Tibial nerve (tissue), 4 donors: ENCODE data around the gene KIRREL1. TPM values are rescaled to one million over a fixed set of nuclear protein-coding genes. Genes with fewer than 3 reads are reported as not detected.

Source experiments
- DNase-seq, 2 donors: peaks; one replicate each; pipeline ENCODE4 v3.0.0-alpha.2; 2019; ENCODE audit warnings: low spot score in 2 of 2
- H3K27ac ChIP-seq, 4 donors: fragments of 200-600 bp; sonication (generic) in 3 of 4; one replicate each; pipeline ENCODE4 v1.5.1; 2017 to 2019; ENCODE audit warnings: mild to moderate bottlenecking in 1 of 4
- H3K27me3 ChIP-seq, 2 donors: fragments of 200-600 bp; sonication (generic) in 1 of 2; one replicate each; pipeline versions ENCODE4 v1.5.1 to v1.6.0; 2017 to 2019
- H3K36me3 ChIP-seq, 3 donors: fragments of 200-600 bp; sonication (generic); one replicate each; pipeline ENCODE4 v1.5.1; 2018 to 2019
- H3K4me1 ChIP-seq, 4 donors: fragments of 200-600 bp; sonication (generic) in 3 of 4; one replicate each; pipeline ENCODE4 v1.5.1; 2017 to 2019
- H3K4me3 ChIP-seq, 4 donors: fragments of 200-600 bp; sonication (generic) in 3 of 4; one replicate each; pipeline ENCODE4 v1.5.1; 2017 to 2019; ENCODE audit warnings: mild to moderate bottlenecking in 1 of 4, moderate library complexity in 1 of 4
- H3K9me3 ChIP-seq, 4 donors: fragments of 200-600 bp; sonication (generic) in 3 of 4; one replicate each; pipeline ENCODE4 v1.5.1; 2017 to 2019
- EP300 ChIP-seq, 2 donors: sonication (generic); formaldehyde crosslinking; IDR thresholded peaks; one replicate each; pipeline ENCODE4 v1.6.1; 2017; ENCODE audit warnings: antibody characterized with exemption in 2 of 2, mild to moderate bottlenecking in 1 of 2
- POLR2A ChIP-seq, 2 donors: fragments of 450-650 bp; IDR thresholded peaks; one replicate each; pipeline ENCODE4 v1.6.1; 2017; ENCODE audit warnings: antibody characterized with exemption in 2 of 2, mild to moderate bottlenecking in 2 of 2, moderate library complexity in 2 of 2
- WGBS, 2 donors: methylation state at CpG; one replicate each; pipeline ENCODE4 v1.1.5; 2018; 5-methylcytosine and 5-hydroxymethylcytosine counted together
- total RNA-seq, 4 donors: library from RNA; depleted of rRNA; stranded (reverse); fragments of >200 nt; gene quantifications; one replicate each; pipeline ENCODE4 v1.1.0, GENCODE V29; 2016
- TF ChIP-seq, protein P1 (sequence below), 5 experiments: fragments of 200-600 bp in 3 of 5; fragments of 450-650 bp in 2 of 5; sonication (generic) in 3 of 5; IDR thresholded peaks; one replicate each; pipeline ENCODE4 v1.5.1; 2016 to 2019; ENCODE audit warnings: antibody characterized with exemption in 5 of 5, mild to moderate bottlenecking in 3 of 5, moderate library complexity in 2 of 5

Gene KIRREL1
- total RNA-seq, 4 donors from 2014 or later: 47.1 to 60.6 (median 50.7) TPM

- H3K4me1 ChIP-seq: peaks cover 0 to 7% (median 0%) of the 10 kb centered on the region in 4 donors
- WGBS, 2 donors: 87 to 97% methylated on average over 5 of the region's 5 CpGs
- TF ChIP-seq, protein P1, sequence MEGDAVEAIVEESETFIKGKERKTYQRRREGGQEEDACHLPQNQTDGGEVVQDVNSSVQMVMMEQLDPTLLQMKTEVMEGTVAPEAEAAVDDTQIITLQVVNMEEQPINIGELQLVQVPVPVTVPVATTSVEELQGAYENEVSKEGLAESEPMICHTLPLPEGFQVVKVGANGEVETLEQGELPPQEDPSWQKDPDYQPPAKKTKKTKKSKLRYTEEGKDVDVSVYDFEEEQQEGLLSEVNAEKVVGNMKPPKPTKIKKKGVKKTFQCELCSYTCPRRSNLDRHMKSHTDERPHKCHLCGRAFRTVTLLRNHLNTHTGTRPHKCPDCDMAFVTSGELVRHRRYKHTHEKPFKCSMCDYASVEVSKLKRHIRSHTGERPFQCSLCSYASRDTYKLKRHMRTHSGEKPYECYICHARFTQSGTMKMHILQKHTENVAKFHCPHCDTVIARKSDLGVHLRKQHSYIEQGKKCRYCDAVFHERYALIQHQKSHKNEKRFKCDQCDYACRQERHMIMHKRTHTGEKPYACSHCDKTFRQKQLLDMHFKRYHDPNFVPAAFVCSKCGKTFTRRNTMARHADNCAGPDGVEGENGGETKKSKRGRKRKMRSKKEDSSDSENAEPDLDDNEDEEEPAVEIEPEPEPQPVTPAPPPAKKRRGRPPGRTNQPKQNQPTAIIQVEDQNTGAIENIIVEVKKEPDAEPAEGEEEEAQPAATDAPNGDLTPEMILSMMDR (IDR thresholded peaks at IDR 0.05): no peak
- TF ChIP-seq POLR2A (IDR thresholded peaks at IDR 0.05) (no peak), EP300 (IDR thresholded peaks at IDR 0.05) (no peak)
Measured at GRCh38 chr1:157959750-157960149, 33.7 kb upstream of the KIRREL1 start.

GRCh38 chr1:157960773-157961172 is 32.7 kb upstream of the KIRREL1 start:
- H3K4me1 ChIP-seq: peaks cover 0 to 7% (median 0%) of the 10 kb centered on the region in 4 donors
- no peak overlapping the region for H3K27ac ChIP-seq
- no peak for TF ChIP-seq EP300 (IDR thresholded peaks at IDR 0.05)
- TF ChIP-seq, protein P1 (IDR thresholded peaks at IDR 0.05): no peak
- TF ChIP-seq POLR2A (IDR thresholded peaks at IDR 0.05): no peak
- no peak for DNase-seq
- no peaks in the 10 kb centered on the region for H3K36me3 ChIP-seq
- WGBS, 2 donors: 70 to 77% methylated on average over 2 of the region's 2 CpGs
- H3K9me3 ChIP-seq: no peaks in the 10 kb centered on the region
- H3K4me3 ChIP-seq: no peak overlapping the region
- H3K27me3 ChIP-seq: peaks cover 0 to 14% of the 10 kb centered on the region in 2 donors

More at GRCh38 chr1:157959750-157960149, 33.7 kb upstream of the KIRREL1 start:
- Histone ChIP-seq H3K4me3 (no peak overlapping the region), H3K36me3 (no peaks in the 10 kb centered on the region), H3K27me3 (peaks cover 0 to 14% of the 10 kb centered on the region in 2 donors), H3K27ac (no peak overlapping the region), H3K9me3 (no peaks in the 10 kb centered on the region)
- DNase-seq: no peak

- H3K9me3 ChIP-seq: peaks cover 0 to 1% (median 0%) of the 10 kb centered on the region in 4 donors
- no peak overlapping the region for H3K4me3 ChIP-seq
- peaks cover 0 to 7% (median 0%) of the 10 kb centered on the region in 4 donors for H3K4me1 ChIP-seq
- no peaks in the 10 kb centered on the region for H3K36me3 ChIP-seq
- DNase-seq: no peak
- H3K27me3 ChIP-seq: peaks cover 0 to 14% of the 10 kb centered on the region in 2 donors
- H3K27ac ChIP-seq: no peak overlapping the region
- WGBS, 2 donors: 57 to 59% methylated on average over 11 of the region's 11 CpGs
- TF ChIP-seq EP300 (IDR thresholded peaks at IDR 0.05) (no peak), POLR2A (IDR thresholded peaks at IDR 0.05) (no peak)
- TF ChIP-seq, protein P1 (IDR thresholded peaks at IDR 0.05): no peak
Measured at GRCh38 chr1:157961805-157962762, 31.4 kb upstream of the KIRREL1 start.

DNA sequence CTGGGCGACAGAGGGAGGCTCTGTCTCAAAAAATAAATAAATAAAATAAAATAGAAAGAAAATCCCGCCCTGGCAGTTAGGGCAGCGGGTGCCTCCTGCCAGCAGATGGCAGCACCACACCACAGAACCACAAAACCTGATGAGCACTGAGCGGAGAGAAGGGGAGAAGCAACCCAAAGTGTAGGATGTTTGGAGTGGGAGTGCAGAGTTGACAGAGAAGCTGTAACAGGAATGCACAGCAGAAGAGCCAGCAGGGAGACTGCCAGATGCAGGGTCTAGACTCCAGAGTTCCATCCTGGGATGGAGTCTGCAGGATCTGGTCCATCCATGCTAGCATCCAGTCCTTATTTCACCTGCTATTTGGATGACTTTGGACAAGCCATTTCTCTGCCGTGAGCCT is 29.7 kb upstream of the KIRREL1 start:
- H3K27ac ChIP-seq: no peak overlapping the region
- peaks cover 0 to 7% (median 0%) of the 10 kb centered on the region in 4 donors for H3K4me1 ChIP-seq
- WGBS, 2 donors: 17 to 20% methylated on average over 5 of the region's 5 CpGs
- DNase-seq: peak; percentile 51 to 70
- H3K36me3 ChIP-seq: no peaks in the 10 kb centered on the region
- H3K4me3 ChIP-seq: no peak overlapping the region
- H3K9me3 ChIP-seq: peaks cover 0 to 3% (median 0%) of the 10 kb centered on the region in 4 donors
- peaks cover 0 to 8% of the 10 kb centered on the region in 2 donors for H3K27me3 ChIP-seq
- TF ChIP-seq POLR2A (IDR thresholded peaks at IDR 0.05): no peak
- no peak for TF ChIP-seq EP300 (IDR thresholded peaks at IDR 0.05)
- TF ChIP-seq, protein P1 (IDR thresholded peaks at IDR 0.05): peak; percentile 83 to 98 (median 93)

- TF ChIP-seq POLR2A (IDR thresholded peaks at IDR 0.05) (no peak), EP300 (IDR thresholded peaks at IDR 0.05) (no peak)
- TF ChIP-seq, protein P1 (IDR thresholded peaks at IDR 0.05): no peak
Measured at GRCh38 chr1:157965584-157965983, 27.9 kb upstream of the KIRREL1 start.

More at GRCh38 chr1:157965584-157965983, 27.9 kb upstream of the KIRREL1 start:
- peaks cover 0 to 15% (median 0%) of the 10 kb centered on the region in 4 donors for H3K4me1 ChIP-seq
- H3K27me3 ChIP-seq: peaks cover 0 to 8% of the 10 kb centered on the region in 2 donors
- 65 to 67% methylated on average over 8 of the region's 8 CpGs for WGBS, 2 donors
- peaks cover 0 to 3% (median 0%) of the 10 kb centered on the region in 4 donors for H3K9me3 ChIP-seq
- H3K27ac ChIP-seq: no peak overlapping the region
- no peak for DNase-seq
- H3K36me3 ChIP-seq: no peaks in the 10 kb centered on the region
- no peak overlapping the region for H3K4me3 ChIP-seq
